SW 1271 (cell line): ENCODE results near the gene PRKD2.

ENCODE experiments used
- DNase-seq, 2 experiments: peaks; one replicate each; lab custom pipeline; 2025; lab: John Stamatoyannopoulos, UW

PRKD2 gene

GRCh38 chr19:46741447-46741846 lies 24.5 kb upstream of the PRKD2 start:
- DNase-seq: no peak

GRCh38 chr19:46739290-46739771 lies 22.4 kb upstream of the PRKD2 start:
- no peak for DNase-seq

GRCh38 chr19:46737761-46738171 lies 20.9 kb upstream of the PRKD2 start:
- DNase-seq: no peak

- no peak for DNase-seq
Measured at GRCh38 chr19:46737298-46737654, 20.4 kb upstream of the PRKD2 start.

GRCh38 chr19:46736531-46737297 lies 19.8 kb upstream of the PRKD2 start:
- no peak for DNase-seq

GRCh38 chr19:46733690-46734292 lies 16.9 kb upstream of the PRKD2 start:
- no peak for DNase-seq

GRCh38 chr19:46732966-46733689 lies 16.2 kb upstream of the PRKD2 start:
- no peak for DNase-seq

GRCh38 chr19:46732172-46732938 lies 15.4 kb upstream of the PRKD2 start:
- no peak for DNase-seq

- DNase-seq: no peak
Measured at GRCh38 chr19:46731584-46731983, 14.7 kb upstream of the PRKD2 start.

- DNase-seq: peak in 1 of 2 experiments; percentile 10
Measured at GRCh38 chr19:46731007-46731501, 14.1 kb upstream of the PRKD2 start.

- no peak for DNase-seq
Measured at GRCh38 chr19:46730595-46730994, 13.7 kb upstream of the PRKD2 start.

GRCh38 chr19:46730187-46730586 lies 13.3 kb upstream of the PRKD2 start:
- DNase-seq: no peak

- no peak for DNase-seq
Measured at GRCh38 chr19:46729696-46730095, 12.8 kb upstream of the PRKD2 start.

GRCh38 chr19:46728693-46729339 lies 11.9 kb upstream of the PRKD2 start:
- DNase-seq: peak in 1 of 2 experiments; percentile 20

GRCh38 chr19:46728208-46728607 lies 11.3 kb upstream of the PRKD2 start:
- no peak for DNase-seq

- DNase-seq: no peak
Measured at GRCh38 chr19:46727757-46728156, 10.8 kb upstream of the PRKD2 start.

- DNase-seq: no peak
Measured at GRCh38 chr19:46726971-46727501, 10.1 kb upstream of the PRKD2 start.

- no peak for DNase-seq
Measured at GRCh38 chr19:46726551-46726950, 9.6 kb upstream of the PRKD2 start.

- no peak for DNase-seq
Measured at GRCh38 chr19:46725859-46726393, 9.0 kb upstream of the PRKD2 start.

GRCh38 chr19:46725036-46725820 lies 8.3 kb upstream of the PRKD2 start:
- DNase-seq: no peak
